ENCODE measurements around the gene HDAC9. TPM values are rescaled to one million over a fixed set of nuclear protein-coding genes. Genes with fewer than 3 reads are reported as not detected.
A peak's percentile ranks its signal among the peaks of the same experiment; 100 is the strongest.

The HDAC9 gene
- total and polyA plus RNA-seq, 2 of the 13 experiments (the other 11 are each of a cell fraction or from before 2014, with no cell fraction given) = 0.05 to 0.07 TPM

DNA sequence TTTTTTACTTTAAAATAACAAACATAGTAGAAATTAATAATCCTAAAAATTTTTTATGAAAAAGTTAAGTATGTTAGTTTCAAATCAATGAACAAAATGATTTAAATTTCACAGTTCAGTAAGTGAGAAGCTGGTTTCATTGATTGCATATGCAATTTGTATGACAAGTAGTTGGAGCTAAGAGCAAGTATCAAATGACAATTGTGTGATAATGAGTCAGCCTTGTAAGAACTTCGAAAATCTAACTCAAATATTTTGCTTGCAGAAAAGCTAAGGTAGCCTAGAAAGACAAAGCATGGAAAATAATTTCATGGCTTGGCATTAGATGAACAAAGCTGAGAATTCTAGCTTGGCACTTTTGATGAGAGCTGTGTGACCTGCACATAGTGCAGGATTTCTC, 111.5 kb downstream of the HDAC9 start:
- Histone ChIP-seq H2AFZ (ENCODE audit: low read length) (no peak overlapping the region), H4K20me1 (ENCODE audit: insufficient read depth, low read length) (no peaks in the 10 kb centered on the region), H3K27ac (ENCODE audit: extremely low read length, insufficient read depth, low read length) (no peak overlapping the region), H3K4me1 (ENCODE audit: insufficient read depth, low read length) (no peaks in the 10 kb centered on the region), H3K36me3 (replicated peaks in 1 of 2; ENCODE audit: control insufficient read depth in 1 of 2, insufficient read depth in 2 of 2, low read length in 2 of 2) (no peaks in the 10 kb centered on the region), H3K4me2 (ENCODE audit: low read depth, low read length) (no peak overlapping the region), H3K9me3 (ENCODE audit: low read length) (peaks cover 31% of the 10 kb centered on the region; the same call in 1 of the 2 replicates), H3K9ac (ENCODE audit: insufficient read depth, low read depth, low read length) (no peak overlapping the region), H3K79me2 (ENCODE audit: insufficient read depth, low read length) (no peaks in the 10 kb centered on the region), H3K4me3 (replicated peaks in 1 of 3; ENCODE audit: insufficient read depth in 1 of 3, low read depth in 2 of 3, low read length in 3 of 3) (no peak overlapping the region), H3K27me3 (ENCODE audit: control insufficient read depth in 1 of 2, insufficient read depth in 2 of 2, low read length in 2 of 2) (no peaks in the 10 kb centered on the region)
- intact Hi-C loops (cut with micrococcal nuclease; ENCODE audit: unreplicated experiment) (no loop called here), in situ Hi-C loops (cut with HindIII; ENCODE audit: extremely low pct_ligation_motif_present, low pct_unique_long_range_greater_than_20kb) (no loop called here)
- ChIA-PET CTCF (ENCODE audit: low intra/inter-chr PET ratio, low total read pairs) (no interaction called here), POLR2A (no interaction called here)
- TF ChIP-seq GATAD1 (CRISPR knock-in tag; IDR thresholded peaks at IDR 0.05) = no peak
- TF ChIP-seq ZNF251 (CRISPR knock-in tag; IDR thresholded peaks at IDR 0.05) = no peak
- BruUV-seq (replicated peaks) = no TSS peak
- WGBS (ENCODE audit: low lambda C conversion rate) = 0% methylated on average over 1 of the region's 1 CpG
- no peak for DNase-seq (ENCODE audit: low spot score)
- no peak for ATAC-seq
- FAIRE-seq = no peak

DNA sequence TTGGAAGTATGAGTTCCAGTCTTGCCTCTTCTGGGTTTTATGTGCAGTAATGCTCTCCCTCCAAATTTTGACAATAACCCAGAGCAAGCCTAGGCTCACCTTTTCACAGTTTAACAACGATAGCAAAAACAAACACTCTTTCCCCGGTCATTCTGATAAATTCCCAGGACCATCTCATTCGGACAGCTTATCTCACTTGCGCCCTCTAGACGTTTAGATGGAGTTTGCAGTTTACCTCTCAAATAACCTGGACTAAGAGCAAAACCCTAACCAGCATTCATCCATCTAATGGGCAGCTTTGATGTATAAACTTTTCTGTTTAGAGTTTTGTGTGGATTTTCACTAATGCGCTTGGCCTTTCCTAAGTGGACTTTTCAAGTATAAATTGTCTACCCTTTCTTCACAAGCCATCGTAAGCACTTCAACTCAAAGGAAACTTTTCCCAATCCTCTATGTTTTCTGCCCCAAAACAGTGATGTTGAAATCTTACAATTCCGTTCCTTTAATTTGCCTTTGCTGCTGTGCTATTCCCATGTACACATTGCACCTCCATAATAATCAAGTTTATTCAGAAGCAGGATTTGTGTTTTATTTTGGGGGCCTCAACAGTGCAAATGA, 114.9 kb downstream of the HDAC9 start:
- in situ Hi-C loops (cut with HindIII; ENCODE audit: extremely low pct_ligation_motif_present, low pct_unique_long_range_greater_than_20kb) (no loop called here), intact Hi-C loops (cut with micrococcal nuclease; ENCODE audit: unreplicated experiment) (no loop called here)
- no peaks in the 10 kb centered on the region for H3K27me3 ChIP-seq (ENCODE audit: control insufficient read depth in 1 of 2, insufficient read depth in 2 of 2, low read length in 2 of 2)
- H3K79me2 ChIP-seq (ENCODE audit: insufficient read depth, low read length) = no peaks in the 10 kb centered on the region
- DNase-seq (ENCODE audit: low spot score) (peak; percentile 27), ATAC-seq (peak; percentile 70), FAIRE-seq (peak; percentile 81)
- H2AFZ ChIP-seq (ENCODE audit: low read length) = no peak overlapping the region
- TF ChIP-seq, protein P1, sequence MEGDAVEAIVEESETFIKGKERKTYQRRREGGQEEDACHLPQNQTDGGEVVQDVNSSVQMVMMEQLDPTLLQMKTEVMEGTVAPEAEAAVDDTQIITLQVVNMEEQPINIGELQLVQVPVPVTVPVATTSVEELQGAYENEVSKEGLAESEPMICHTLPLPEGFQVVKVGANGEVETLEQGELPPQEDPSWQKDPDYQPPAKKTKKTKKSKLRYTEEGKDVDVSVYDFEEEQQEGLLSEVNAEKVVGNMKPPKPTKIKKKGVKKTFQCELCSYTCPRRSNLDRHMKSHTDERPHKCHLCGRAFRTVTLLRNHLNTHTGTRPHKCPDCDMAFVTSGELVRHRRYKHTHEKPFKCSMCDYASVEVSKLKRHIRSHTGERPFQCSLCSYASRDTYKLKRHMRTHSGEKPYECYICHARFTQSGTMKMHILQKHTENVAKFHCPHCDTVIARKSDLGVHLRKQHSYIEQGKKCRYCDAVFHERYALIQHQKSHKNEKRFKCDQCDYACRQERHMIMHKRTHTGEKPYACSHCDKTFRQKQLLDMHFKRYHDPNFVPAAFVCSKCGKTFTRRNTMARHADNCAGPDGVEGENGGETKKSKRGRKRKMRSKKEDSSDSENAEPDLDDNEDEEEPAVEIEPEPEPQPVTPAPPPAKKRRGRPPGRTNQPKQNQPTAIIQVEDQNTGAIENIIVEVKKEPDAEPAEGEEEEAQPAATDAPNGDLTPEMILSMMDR (CRISPR knock-in tag; IDR thresholded peaks at IDR 0.05) = peak; percentile 60
- TF ChIP-seq, protein P2, sequence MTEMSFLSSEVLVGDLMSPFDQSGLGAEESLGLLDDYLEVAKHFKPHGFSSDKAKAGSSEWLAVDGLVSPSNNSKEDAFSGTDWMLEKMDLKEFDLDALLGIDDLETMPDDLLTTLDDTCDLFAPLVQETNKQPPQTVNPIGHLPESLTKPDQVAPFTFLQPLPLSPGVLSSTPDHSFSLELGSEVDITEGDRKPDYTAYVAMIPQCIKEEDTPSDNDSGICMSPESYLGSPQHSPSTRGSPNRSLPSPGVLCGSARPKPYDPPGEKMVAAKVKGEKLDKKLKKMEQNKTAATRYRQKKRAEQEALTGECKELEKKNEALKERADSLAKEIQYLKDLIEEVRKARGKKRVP (CRISPR knock-in tag; IDR thresholded peaks at IDR 0.05) = no peak
- no peak for TF ChIP-seq HNF4G (IDR thresholded peaks at IDR 0.05; ENCODE audit: borderline replicate concordance, low read depth, low read length)
- TF ChIP-seq HNF4G (CRISPR knock-in tag; IDR thresholded peaks at IDR 0.05; ENCODE audit: borderline replicate concordance, low read depth) = no peak
- TF ChIP-seq, protein P3, sequence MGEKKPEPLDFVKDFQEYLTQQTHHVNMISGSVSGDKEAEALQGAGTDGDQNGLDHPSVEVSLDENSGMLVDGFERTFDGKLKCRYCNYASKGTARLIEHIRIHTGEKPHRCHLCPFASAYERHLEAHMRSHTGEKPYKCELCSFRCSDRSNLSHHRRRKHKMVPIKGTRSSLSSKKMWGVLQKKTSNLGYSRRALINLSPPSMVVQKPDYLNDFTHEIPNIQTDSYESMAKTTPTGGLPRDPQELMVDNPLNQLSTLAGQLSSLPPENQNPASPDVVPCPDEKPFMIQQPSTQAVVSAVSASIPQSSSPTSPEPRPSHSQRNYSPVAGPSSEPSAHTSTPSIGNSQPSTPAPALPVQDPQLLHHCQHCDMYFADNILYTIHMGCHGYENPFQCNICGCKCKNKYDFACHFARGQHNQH (CRISPR knock-in tag; IDR thresholded peaks at IDR 0.05) = no peak
- 0 out of 2 replicates have a peak, but pooled peaks have one; percentile 13 for TF ChIP-seq STAG1 (CRISPR knock-in tag; IDR thresholded peaks at IDR 0.05)
- no peak overlapping the region for H3K4me2 ChIP-seq (ENCODE audit: low read depth, low read length)
- WGBS (ENCODE audit: low lambda C conversion rate) = 1% methylated on average over 8 of the region's 8 CpGs
- H3K27ac ChIP-seq (ENCODE audit: extremely low read length, insufficient read depth, low read length) = no peak overlapping the region
- no peak overlapping the region for H3K4me3 ChIP-seq (replicated peaks in 1 of 3; ENCODE audit: insufficient read depth in 1 of 3, low read depth in 2 of 3, low read length in 3 of 3)
- H3K9ac ChIP-seq (ENCODE audit: insufficient read depth, low read depth, low read length) = no peak overlapping the region
- H3K36me3 ChIP-seq (replicated peaks in 1 of 2; ENCODE audit: control insufficient read depth in 1 of 2, insufficient read depth in 2 of 2, low read length in 2 of 2) = no peaks in the 10 kb centered on the region
- H4K20me1 ChIP-seq (ENCODE audit: insufficient read depth, low read length) = no peaks in the 10 kb centered on the region
- ChIA-PET CTCF (ENCODE audit: low intra/inter-chr PET ratio, low total read pairs) (no interaction called here), POLR2A (no interaction called here)
- H3K4me1 ChIP-seq (ENCODE audit: insufficient read depth, low read length) = no peaks in the 10 kb centered on the region
- no TSS peak for BruUV-seq (replicated peaks)
- H3K9me3 ChIP-seq (ENCODE audit: low read length) = peaks cover 5% of the 10 kb centered on the region; the same call in 1 of the 2 replicates
